RWPE1 (cell line): ENCODE results near the gene DDHD1.
A peak's percentile ranks its signal among the peaks of the same experiment; 100 is the strongest.

Source experiments
- CTCF ChIA-PET: fragments of 350-600 bp; sonication (Branson Sonifier 250); formaldehyde crosslinking; extraction: SDS; loops from one replicate; lab custom pipeline; 2021; lab: Yijun Ruan, JAX
- POLR2A ChIA-PET: fragments of 400-600 bp; formaldehyde crosslinking; extraction: SDS; loops from one replicate; lab custom pipeline; 2020; ENCODE audit warnings: antibody characterized with exemption; ENCODE audit not compliant: low non-redundant PET; lab: Yijun Ruan, JAX
- DNase-seq: peaks from one replicate; pipeline ENCODE4 v3.0.0; 2012; ENCODE audit warnings: low spot score
- H3K27ac ChIP-seq: fragments of 450-650 bp; 2 replicates; pipeline ENCODE4 v1.5.1; 2017
- CTCF ChIP-seq: fragments of 450-650 bp; conservative IDR thresholded peaks from 2 replicates; pipeline ENCODE4 v1.5.1; 2017; ENCODE audit warnings: low read depth, mild to moderate bottlenecking

Gene DDHD1

GRCh38 chr14:53152184-53152886 is 788 bp downstream of the DDHD1 start:
- H3K27ac ChIP-seq = peak overlapping the region; percentile 83
- TF ChIP-seq CTCF = no peak
- peak; percentile 21 for DNase-seq
- CTCF ChIA-PET = interaction anchor here (0.6 to 1.0 kb wide), 4 partner anchors 34 to 816 kb away, joined by 3 to 5 read pairs (median 4); no protein-coding TSS in a partner anchor
- POLR2A ChIA-PET = no interaction called here

GRCh38 chr14:53151523-53152183 is 1.5 kb downstream of the DDHD1 start:
- ChIA-PET POLR2A (no interaction called here), CTCF (interaction anchor here (0.6 to 1.0 kb wide), 2 partner anchors 154 to 817 kb away, joined by 4 to 5 read pairs; no protein-coding TSS in a partner anchor)
- DNase-seq = peak; percentile 82
- peak; percentile 50 for TF ChIP-seq CTCF
- H3K27ac ChIP-seq = peak overlapping the region; percentile 83

- POLR2A ChIA-PET = no interaction called here
- no peak for TF ChIP-seq CTCF
- H3K27ac ChIP-seq = no peak overlapping the region
- CTCF ChIA-PET = interaction anchor here (0.5 kb wide), 1 partner anchor 177 kb away, joined by 6 read pairs; no protein-coding TSS in a partner anchor
- DNase-seq = no peak
These were observed 3.3 kb downstream of the DDHD1 start for GRCh38 chr14:53149668-53150316.

- no peak for DNase-seq
- TF ChIP-seq CTCF = no peak
- no peak overlapping the region for H3K27ac ChIP-seq
- ChIA-PET CTCF (no interaction called here), POLR2A (no interaction called here)
These were observed 4.5 kb downstream of the DDHD1 start for GRCh38 chr14:53148671-53149070.

GRCh38 chr14:53147893-53148292 is 5.2 kb downstream of the DDHD1 start:
- CTCF ChIA-PET = no interaction called here
- H3K27ac ChIP-seq = no peak overlapping the region
- POLR2A ChIA-PET = no interaction called here
- DNase-seq = no peak
- no peak for TF ChIP-seq CTCF

- TF ChIP-seq CTCF = no peak
- no peak for DNase-seq
- no peak overlapping the region for H3K27ac ChIP-seq
- ChIA-PET POLR2A (no interaction called here), CTCF (no interaction called here)
These were observed 5.9 kb downstream of the DDHD1 start for GRCh38 chr14:53147208-53147607.
